ENCODE results near the gene SCUBE1. TPM values are rescaled to one million over a fixed set of nuclear protein-coding genes. Genes with fewer than 3 reads are reported as not detected.

SCUBE1 gene
- total and polyA plus RNA-seq, 10 of the 15 experiments (the other 5 are each of a cell fraction or from before 2014, with no cell fraction given) = not detected

GRCh38 chr22:43275545-43276317 is 67.4 kb downstream of the SCUBE1 start (continued):
- TF ChIP-seq IRF3 (IDR thresholded peaks at IDR 0.05) (no peak), SIN3A (IDR thresholded peaks at IDR 0.05; ENCODE audit: low read depth, low read length) (no peak), TCF7 (IDR thresholded peaks at IDR 0.05; ENCODE audit: borderline replicate concordance) (no peak), BHLHE40 (IDR thresholded peaks at IDR 0.05; ENCODE audit: borderline replicate concordance in 1 of 2, low read depth in 2 of 2, low read length in 1 of 2) (no peak), CTCF (IDR thresholded peaks at IDR 0.05 in 2 of 3, conservative IDR thresholded peaks at IDR 0.05 in 1 of 3; ENCODE audit: control insufficient read depth in 2 of 3, extremely low read depth in 1 of 3, insufficient read depth in 1 of 3, low read depth in 3 of 3, low read length in 3 of 3) (no peak), CREM (IDR thresholded peaks at IDR 0.05; ENCODE audit: low read depth) (no peak), BCL11A (IDR thresholded peaks at IDR 0.05; ENCODE audit: low read depth, low read length) (no peak), CBX5 (IDR thresholded peaks at IDR 0.05; ENCODE audit: low read depth) (no peak), TBL1XR1 (IDR thresholded peaks at IDR 0.05; ENCODE audit: low read depth, low read length) (no peak), MTA2 (IDR thresholded peaks at IDR 0.05; ENCODE audit: low read depth) (no peak)

All from GM12878 (cell line).